H9 (cell line): Measurements from ENCODE around the gene HDAC1. TPM values are rescaled to one million over a fixed set of nuclear protein-coding genes. Genes with fewer than 3 reads are reported as not detected.

Source experiments
- DNase-seq: peaks from one replicate; pipeline ENCODE4 v3.0.0-alpha.2; 2017
- H2AFZ ChIP-seq: one replicate; pipeline ENCODE4 v1.6.1; 2013; ENCODE audit warnings: mild to moderate bottlenecking, low read length, control low read depth, moderate library complexity
- H2AK5ac ChIP-seq: 2 replicates; pipeline ENCODE4 v1.6.1; 2013; ENCODE audit warnings: low read length, control low read depth, mixed read lengths; ENCODE audit not compliant: insufficient read length
- H2BK120ac ChIP-seq: one replicate; pipeline ENCODE4 v1.6.1; 2013; ENCODE audit warnings: low read depth, mild to moderate bottlenecking, low read length, control low read depth, inconsistent platforms; ENCODE audit not compliant: poor library complexity, severe bottlenecking
- H2BK12ac ChIP-seq: 2 replicates; pipeline ENCODE4 v1.6.1; 2013; ENCODE audit warnings: low read length, control low read depth, mixed read lengths, low read depth; ENCODE audit not compliant: insufficient read length
- H2BK15ac ChIP-seq: 2 replicates; pipeline ENCODE4 v1.6.1; 2013; ENCODE audit warnings: low read depth, low read length, control low read depth
- H2BK20ac ChIP-seq: one replicate; pipeline ENCODE4 v1.6.1; 2013; ENCODE audit warnings: low read depth, mild to moderate bottlenecking, low read length, control low read depth, inconsistent platforms; ENCODE audit not compliant: poor library complexity, severe bottlenecking
- H2BK5ac ChIP-seq: 2 replicates; pipeline ENCODE4 v1.6.1; 2013; ENCODE audit warnings: low read length, control low read depth, mixed read lengths; ENCODE audit not compliant: insufficient read length
- H3K14ac ChIP-seq: 2 replicates; pipeline ENCODE4 v1.6.1; 2013; ENCODE audit warnings: low read length, control low read depth; ENCODE audit not compliant: insufficient read depth
- H3K18ac ChIP-seq: 2 replicates; pipeline ENCODE4 v1.6.1; 2013; ENCODE audit warnings: low read depth, mild to moderate bottlenecking, mixed read lengths, low read length, control low read depth; ENCODE audit not compliant: insufficient read length
- H3K23ac ChIP-seq: 2 replicates; pipeline ENCODE4 v1.6.1; 2013; ENCODE audit warnings: low read length, control low read depth, mixed read lengths, low read depth; ENCODE audit not compliant: insufficient read length
- H3K23me2 ChIP-seq: 2 replicates; pipeline ENCODE4 v1.6.1; 2013; ENCODE audit warnings: low read depth, mild to moderate bottlenecking, mixed read lengths, low read length, control low read depth; ENCODE audit not compliant: insufficient read length, poor library complexity, severe bottlenecking
- H3K27ac ChIP-seq: 2 replicates; pipeline ENCODE4 v1.5.1; 2013; ENCODE audit warnings: low read length, control low read depth, mixed read lengths, low read depth; ENCODE audit not compliant: insufficient read length
- H3K27me3 ChIP-seq: 2 replicates; pipeline ENCODE4 v1.6.1; 2013; ENCODE audit warnings: low read length, control low read depth, inconsistent platforms; ENCODE audit not compliant: insufficient read depth
- H3K4ac ChIP-seq: 2 replicates; pipeline ENCODE4 v1.6.1; 2013; ENCODE audit warnings: low read depth, mild to moderate bottlenecking, control low read depth, inconsistent platforms, low read length, moderate library complexity
- H3K4me1 ChIP-seq: 2 replicates; pipeline ENCODE4 v1.6.1; 2013; ENCODE audit warnings: low read length, control low read depth, inconsistent platforms; ENCODE audit not compliant: insufficient read depth
- H3K4me2 ChIP-seq: 2 replicates; pipeline ENCODE4 v1.6.1; 2013; ENCODE audit warnings: low read length, control low read depth, mixed read lengths; ENCODE audit not compliant: insufficient read length, insufficient read depth
- H3K56ac ChIP-seq: 2 replicates; pipeline ENCODE4 v1.6.1; 2013; ENCODE audit warnings: low read depth, mild to moderate bottlenecking, mixed read lengths, low read length, control low read depth; ENCODE audit not compliant: insufficient read length
- H3K79me1 ChIP-seq: 2 replicates; pipeline ENCODE4 v1.6.1; 2013; ENCODE audit warnings: low read depth, mild to moderate bottlenecking, moderate library complexity, low read length, control low read depth, inconsistent platforms; ENCODE audit not compliant: insufficient read depth, poor library complexity, severe bottlenecking
- H3K79me2 ChIP-seq: 2 replicates; pipeline ENCODE4 v1.6.1; 2013; ENCODE audit warnings: low read length, control low read depth, inconsistent platforms; ENCODE audit not compliant: insufficient read depth
- H3K9ac ChIP-seq: 2 replicates; pipeline ENCODE4 v1.6.1; 2013; ENCODE audit warnings: low read length, control low read depth, mixed read lengths; ENCODE audit not compliant: insufficient read length; ENCODE audit errors: extremely low read depth
- H3K9me3 ChIP-seq: one replicate; pipeline ENCODE4 v1.6.1; 2013; ENCODE audit warnings: low read depth, low read length, inconsistent platforms; ENCODE audit not compliant: control insufficient read depth
- H3T11ph ChIP-seq: one replicate; pipeline ENCODE4 v1.6.1; 2013; ENCODE audit warnings: mild to moderate bottlenecking, low read length, control low read depth, inconsistent platforms
- H4K20me1 ChIP-seq: one replicate; pipeline ENCODE4 v1.6.1; 2013; ENCODE audit not compliant: control insufficient read depth, insufficient read length, insufficient read depth
- H4K5ac ChIP-seq: 2 replicates; pipeline ENCODE4 v1.6.1; 2013; ENCODE audit warnings: low read depth, mild to moderate bottlenecking, mixed read lengths, low read length, control low read depth; ENCODE audit not compliant: insufficient read length
- H4K8ac ChIP-seq: replicated peaks from 2 replicates; pipeline ENCODE4 v1.6.1; 2013; ENCODE audit warnings: low read length, control low read depth, mixed read lengths, low read depth; ENCODE audit not compliant: insufficient read length
- H4K91ac ChIP-seq: 2 replicates; pipeline ENCODE4 v1.6.1; 2013; ENCODE audit warnings: low read depth, mild to moderate bottlenecking, moderate library complexity, mixed read lengths, low read length, control low read depth; ENCODE audit not compliant: insufficient read length
- H3K27ac Mint-ChIP-seq, 3 experiments: 2 replicates in 2 of 3; 3 replicates in 1 of 3; pipeline ENCODE4 v1.8.0; 2020 to 2021; ENCODE audit warnings: mixed read lengths in 3 of 3, mild to moderate bottlenecking in 1 of 3, moderate library complexity in 1 of 3
- H3K27me3 Mint-ChIP-seq: 2 replicates; pipeline ENCODE4 v1.8.0; 2021; ENCODE audit warnings: low read depth, mild to moderate bottlenecking, moderate library complexity, mixed read lengths
- H3K36me3 Mint-ChIP-seq, 3 experiments: 2 replicates in 2 of 3; 3 replicates in 1 of 3; pipeline ENCODE4 v1.8.0; 2020 to 2021; ENCODE audit warnings: low read depth in 3 of 3, mixed read lengths in 3 of 3; ENCODE audit not compliant: insufficient read depth in 1 of 3
- H3K4me1 Mint-ChIP-seq, 2 experiments: 2 replicates each; pipeline ENCODE4 v1.8.0; 2020; ENCODE audit warnings: mixed read lengths in 2 of 2
- H3K4me3 Mint-ChIP-seq, 2 experiments: 2 replicates in 1 of 2; 3 replicates in 1 of 2; pipeline ENCODE4 v1.8.0; 2020 to 2021; ENCODE audit warnings: mild to moderate bottlenecking in 2 of 2, mixed read lengths in 2 of 2, moderate library complexity in 1 of 2
- H3K9me3 Mint-ChIP-seq, 2 experiments: 2 replicates in 1 of 2; 3 replicates in 1 of 2; pipeline ENCODE4 v1.8.0; 2020; ENCODE audit warnings: mild to moderate bottlenecking in 2 of 2, mixed read lengths in 2 of 2, moderate library complexity in 1 of 2
- WGBS: extraction: QIAGEN DNeasy Blood & Tissue Kit; methylation state at CpG from one replicate; pipeline ENCODE4 v1.1.7; 2013; ENCODE audit warnings: missing lambda C conversion rate, low lambda C conversion rate, mixed read lengths; ENCODE audit not compliant: insufficient read length; ENCODE audit errors: extremely low coverage; 5-methylcytosine and 5-hydroxymethylcytosine counted together
- total RNA-seq: library from RNA; stranded (reverse); gene quantifications from 2 replicates; pipeline ENCODE4 v1.2.1, GENCODE V29; 2021
- TF ChIP-seq, protein P1 (sequence below): fragments of 200-600 bp; sonication (generic); conservative IDR thresholded peaks from 3 replicates; pipeline ENCODE4 v1.8.0; 2021; ENCODE audit warnings: antibody characterized with exemption, mild to moderate bottlenecking

The HDAC1 gene
- total RNA-seq, 1 experiment from 2014 or later = 162 TPM

DNA sequence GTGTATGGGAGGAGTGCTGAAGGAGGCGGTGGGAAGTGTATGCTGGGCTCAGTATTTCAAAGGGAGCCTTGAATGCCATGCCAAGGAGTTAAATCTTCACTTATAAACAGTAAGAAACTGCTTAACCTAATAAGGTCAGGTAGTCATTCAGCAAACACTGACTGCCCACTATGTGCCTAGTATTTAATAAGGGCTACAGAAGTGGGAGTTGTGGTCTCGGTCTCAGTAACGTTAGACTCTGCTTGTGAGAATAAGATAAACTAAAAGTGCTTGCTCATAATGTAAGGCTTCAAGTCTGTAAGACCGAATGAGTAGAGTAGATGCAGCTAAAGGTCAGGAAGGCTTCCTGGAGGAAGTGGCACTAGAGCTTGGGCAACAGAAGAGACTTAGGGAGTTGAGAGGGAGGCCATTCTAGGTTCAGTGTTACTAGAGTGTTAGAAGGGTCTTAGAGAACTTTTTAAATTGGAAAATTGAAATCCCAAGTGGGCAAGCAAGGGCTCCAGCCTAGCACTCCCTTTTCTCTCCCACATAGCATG, 38.1 kb downstream of the HDAC1 start:
- Histone ChIP-seq H3K27ac (no peak overlapping the region), H3T11ph (no peak overlapping the region), H3K23me2 (peaks cover 7% of the 10 kb centered on the region), H3K4me2 (no peak overlapping the region), H4K5ac (no peak overlapping the region), H2BK12ac (no peak overlapping the region), H4K91ac (no peak overlapping the region), H3K23ac (no peak overlapping the region), H2AK5ac (no peak overlapping the region), H2BK120ac (no peak overlapping the region), H3K56ac (no peak overlapping the region), H2AFZ (no peak overlapping the region), H2BK20ac (no peak overlapping the region), H3K9ac (no peak overlapping the region), H3K79me2 (peaks cover 5% of the 10 kb centered on the region; the same call in 1 of the 2 replicates), H3K27me3 (no peaks in the 10 kb centered on the region), H4K20me1 (no peaks in the 10 kb centered on the region), H3K4ac (no peak overlapping the region), H2BK15ac (no peak overlapping the region), H2BK5ac (no peak overlapping the region), H3K79me1 (no peaks in the 10 kb centered on the region), H3K18ac (no peak overlapping the region), H3K4me1 (peaks cover 3% of the 10 kb centered on the region; the same call in 1 of the 2 replicates), H3K14ac (no peak overlapping the region), H4K8ac (no peak overlapping the region), H3K9me3 (no peaks in the 10 kb centered on the region)
- Mint-ChIP-seq H3K4me1 (peaks cover 24 to 34% of the 10 kb centered on the region in 2 experiments), H3K4me3 (no peak overlapping the region), H3K36me3 (peaks cover 44 to 94% (median 83%) of the 10 kb centered on the region in 3 experiments), H3K27ac (no peak overlapping the region), H3K27me3 (peaks cover 5% of the 10 kb centered on the region; the same call in 1 of the 2 replicates), H3K9me3 (no peaks in the 10 kb centered on the region; a peak in 1 of 5 replicates)
- no CpG with 5 or more reads among the region's 4 CpGs for WGBS
- TF ChIP-seq, protein P1, sequence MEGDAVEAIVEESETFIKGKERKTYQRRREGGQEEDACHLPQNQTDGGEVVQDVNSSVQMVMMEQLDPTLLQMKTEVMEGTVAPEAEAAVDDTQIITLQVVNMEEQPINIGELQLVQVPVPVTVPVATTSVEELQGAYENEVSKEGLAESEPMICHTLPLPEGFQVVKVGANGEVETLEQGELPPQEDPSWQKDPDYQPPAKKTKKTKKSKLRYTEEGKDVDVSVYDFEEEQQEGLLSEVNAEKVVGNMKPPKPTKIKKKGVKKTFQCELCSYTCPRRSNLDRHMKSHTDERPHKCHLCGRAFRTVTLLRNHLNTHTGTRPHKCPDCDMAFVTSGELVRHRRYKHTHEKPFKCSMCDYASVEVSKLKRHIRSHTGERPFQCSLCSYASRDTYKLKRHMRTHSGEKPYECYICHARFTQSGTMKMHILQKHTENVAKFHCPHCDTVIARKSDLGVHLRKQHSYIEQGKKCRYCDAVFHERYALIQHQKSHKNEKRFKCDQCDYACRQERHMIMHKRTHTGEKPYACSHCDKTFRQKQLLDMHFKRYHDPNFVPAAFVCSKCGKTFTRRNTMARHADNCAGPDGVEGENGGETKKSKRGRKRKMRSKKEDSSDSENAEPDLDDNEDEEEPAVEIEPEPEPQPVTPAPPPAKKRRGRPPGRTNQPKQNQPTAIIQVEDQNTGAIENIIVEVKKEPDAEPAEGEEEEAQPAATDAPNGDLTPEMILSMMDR = no peak
- DNase-seq = no peak
